Placental pericyte (primary cell): Measurements from ENCODE around the gene NOC3L. TPM values are rescaled to one million over a fixed set of nuclear protein-coding genes. Genes with fewer than 3 reads are reported as not detected.

Experiments used
- total RNA-seq: library from RNA; depleted of rRNA; stranded (reverse); fragments of >200 nt; gene quantifications from 2 replicates; pipeline ENCODE4 v1.2.3, GENCODE V29; 2012

The NOC3L gene, protein sequence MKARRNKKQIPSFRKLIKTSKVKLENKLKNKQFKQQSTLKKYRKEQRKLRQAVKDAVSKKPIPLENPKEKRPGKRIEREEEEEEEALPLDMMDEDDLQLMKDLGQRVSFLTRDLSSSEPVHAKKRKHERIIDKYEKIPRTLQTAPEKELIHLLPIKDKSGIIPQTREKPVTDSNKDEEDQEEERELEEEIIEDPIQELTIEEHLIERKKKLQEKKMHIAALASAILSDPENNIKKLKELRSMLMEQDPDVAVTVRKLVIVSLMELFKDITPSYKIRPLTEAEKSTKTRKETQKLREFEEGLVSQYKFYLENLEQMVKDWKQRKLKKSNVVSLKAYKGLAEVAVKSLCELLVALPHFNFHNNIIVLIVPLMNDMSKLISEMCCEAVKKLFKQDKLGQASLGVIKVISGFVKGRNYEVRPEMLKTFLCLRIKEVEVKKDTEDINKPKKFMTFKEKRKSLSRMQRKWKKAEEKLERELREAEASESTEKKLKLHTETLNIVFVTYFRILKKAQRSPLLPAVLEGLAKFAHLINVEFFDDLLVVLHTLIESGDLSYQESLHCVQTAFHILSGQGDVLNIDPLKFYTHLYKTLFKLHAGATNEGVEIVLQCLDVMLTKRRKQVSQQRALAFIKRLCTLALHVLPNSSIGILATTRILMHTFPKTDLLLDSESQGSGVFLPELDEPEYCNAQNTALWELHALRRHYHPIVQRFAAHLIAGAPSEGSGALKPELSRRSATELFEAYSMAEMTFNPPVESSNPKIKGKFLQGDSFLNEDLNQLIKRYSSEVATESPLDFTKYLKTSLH
- 18.4 and 31.2 TPM in 2 replicates for total RNA-seq

GRCh38 chr10:94362360-94363250 is at the start of gene NOC3L:
Gene NOC3L (minus strand): TSS chr10:94362939. CDS start chr10:94362838, 101 bp downstream.

DNA sequence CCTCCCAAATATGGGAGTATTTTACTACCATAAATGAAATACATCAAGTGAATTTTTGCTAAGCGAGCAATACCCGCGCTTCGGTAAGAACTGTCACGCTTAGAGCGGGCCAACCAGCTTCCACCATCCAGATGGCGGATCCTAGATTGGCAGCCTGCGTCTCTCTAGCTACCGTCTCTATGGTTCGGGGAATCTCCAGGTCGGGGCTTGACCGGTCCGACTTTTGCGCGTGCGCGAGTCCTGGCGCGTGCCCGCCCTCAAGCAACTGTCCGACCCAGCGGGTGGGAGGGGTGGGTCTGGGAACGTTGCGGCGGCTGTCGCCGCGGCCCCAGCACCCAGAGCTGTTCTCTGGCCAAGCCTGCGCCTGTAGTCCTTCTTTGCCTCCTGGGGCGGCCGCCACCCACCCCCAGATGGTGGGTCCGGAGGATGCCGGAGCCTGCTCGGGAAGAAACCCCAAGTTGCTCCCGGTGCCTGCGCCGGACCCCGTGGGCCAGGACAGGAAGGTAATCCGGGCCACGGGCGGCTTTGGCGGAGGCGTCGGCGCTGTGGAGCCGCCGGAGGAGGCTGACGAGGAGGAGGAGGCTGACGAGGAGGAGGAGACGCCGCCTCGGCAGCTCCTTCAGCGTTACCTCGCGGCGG is 39.6 kb upstream of the NOC3L start, which contains the start of gene TBC1D12:
TBC1D12 (plus strand) TSS at position 338 of the 639 bp plus-strand sequence; CDS start at position 411, 73 bp downstream.

Other genes with a start within 250 kb of the NOC3L start
- gene TBC1D12, start 39.6 kb upstream of the NOC3L start, total RNA-seq, result 9.8 and 11.5 TPM in 2 replicates
- gene HELLS, start 182.8 kb upstream of the NOC3L start, total RNA-seq, result 2.8 and 74.2 TPM in 2 replicates